ENCODE data around the gene SLC28A1. TPM values are rescaled to one million over a fixed set of nuclear protein-coding genes. Genes with fewer than 3 reads are reported as not detected.

The SLC28A1 gene
- total and polyA plus RNA-seq, 11 donors, result 0.14 to 2.9 (median 0.74) TPM; not detected in 1

GRCh38 chr15:84898761-84899160, 14.3 kb downstream of the SLC28A1 start:
- intact Hi-C loops (cut with DNase I), result no loop called here
- no peaks in the 10 kb centered on the region for H3K36me3 ChIP-seq
- TF ChIP-seq CTCF (IDR thresholded peaks at IDR 0.05), result no peak
- TF ChIP-seq POLR2A (IDR thresholded peaks at IDR 0.05), result no peak
- ATAC-seq (no peak), DNase-seq (no peak)
- H3K27ac ChIP-seq, result no peak overlapping the region
- H3K27me3 ChIP-seq, result no peaks in the 10 kb centered on the region
- H3K4me1 ChIP-seq, result peaks cover 0 to 4% (median 2%) of the 10 kb centered on the region in 12 donors
- 78 to 89% (median 86%) methylated on average over 4 of the region's 4 CpGs for WGBS, 4 donors
- H3K4me3 ChIP-seq, result no peak overlapping the region
- H3K9me3 ChIP-seq, result peaks cover 0 to 6% (median 0%) of the 10 kb centered on the region in 12 donors

GRCh38 chr15:84899750-84900149, 15.3 kb downstream of the SLC28A1 start:
- no peak for ATAC-seq
- Histone ChIP-seq H3K4me3 (no peak overlapping the region), H3K4me1 (peaks cover 0 to 14% (median 11%) of the 10 kb centered on the region in 12 donors), H3K36me3 (no peaks in the 10 kb centered on the region), H3K27me3 (no peaks in the 10 kb centered on the region), H3K27ac (no peak overlapping the region), H3K9me3 (peaks cover 0 to 6% (median 0%) of the 10 kb centered on the region in 12 donors)
- no peak for DNase-seq
- TF ChIP-seq POLR2A (IDR thresholded peaks at IDR 0.05) (no peak), CTCF (IDR thresholded peaks at IDR 0.05) (no peak)
- 90 to 92% (median 91%) methylated on average over 7 of the region's 7 CpGs for WGBS, 4 donors
- intact Hi-C loops (cut with DNase I), result no loop called here

- H3K27ac ChIP-seq, result no peak overlapping the region
- no peaks in the 10 kb centered on the region for H3K36me3 ChIP-seq
- H3K4me3 ChIP-seq, result no peak overlapping the region
- DNase-seq (no peak), ATAC-seq (no peak)
- TF ChIP-seq POLR2A (IDR thresholded peaks at IDR 0.05), result no peak
- no peak for TF ChIP-seq CTCF (IDR thresholded peaks at IDR 0.05)
- intact Hi-C loops (cut with DNase I), result no loop called here
- peaks cover 0 to 6% (median 0%) of the 10 kb centered on the region in 12 donors for H3K9me3 ChIP-seq
- WGBS, 4 donors, result 74 to 99% (median 93%) methylated on average over 2 of the region's 2 CpGs
- H3K4me1 ChIP-seq, result peaks cover 3 to 27% (median 18%) of the 10 kb centered on the region in 12 donors
- no peaks in the 10 kb centered on the region for H3K27me3 ChIP-seq
Measured at GRCh38 chr15:84901540-84901939, 17.1 kb downstream of the SLC28A1 start.

- no peaks in the 10 kb centered on the region for H3K27me3 ChIP-seq
- 92 to 96% (median 93%) methylated on average over 2 of the region's 2 CpGs for WGBS, 4 donors
- ATAC-seq, result peak in 1 of 4 donors; percentile 7
- TF ChIP-seq POLR2A (IDR thresholded peaks at IDR 0.05), result no peak
- TF ChIP-seq CTCF (IDR thresholded peaks at IDR 0.05), result no peak
- no peaks in the 10 kb centered on the region for H3K36me3 ChIP-seq
- peaks cover 0 to 6% (median 0%) of the 10 kb centered on the region in 12 donors for H3K9me3 ChIP-seq
- no peak for DNase-seq
- intact Hi-C loops (cut with DNase I), result no loop called here
- H3K4me3 ChIP-seq, result no peak overlapping the region
- H3K27ac ChIP-seq, result peak overlapping the region in 11 of 12 donors; percentile 53 to 85 (median 76)
- H3K4me1 ChIP-seq, result peaks cover 3 to 36% (median 18%) of the 10 kb centered on the region in 12 donors
Measured at GRCh38 chr15:84903751-84904150, 19.3 kb downstream of the SLC28A1 start.
